GM19025 (cell line): ENCODE results near the gene STRAP.

ENCODE experiments used
- ATAC-seq: cut with Tn5 transposase; IDR thresholded peaks from one replicate; pipeline ENCODE4 v1.9.1; 2021; ENCODE audit warnings: mild to moderate bottlenecking, low read depth, moderate library complexity; ENCODE audit not compliant: unreplicated experiment

The STRAP gene, protein sequence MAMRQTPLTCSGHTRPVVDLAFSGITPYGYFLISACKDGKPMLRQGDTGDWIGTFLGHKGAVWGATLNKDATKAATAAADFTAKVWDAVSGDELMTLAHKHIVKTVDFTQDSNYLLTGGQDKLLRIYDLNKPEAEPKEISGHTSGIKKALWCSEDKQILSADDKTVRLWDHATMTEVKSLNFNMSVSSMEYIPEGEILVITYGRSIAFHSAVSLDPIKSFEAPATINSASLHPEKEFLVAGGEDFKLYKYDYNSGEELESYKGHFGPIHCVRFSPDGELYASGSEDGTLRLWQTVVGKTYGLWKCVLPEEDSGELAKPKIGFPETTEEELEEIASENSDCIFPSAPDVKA

DNA sequence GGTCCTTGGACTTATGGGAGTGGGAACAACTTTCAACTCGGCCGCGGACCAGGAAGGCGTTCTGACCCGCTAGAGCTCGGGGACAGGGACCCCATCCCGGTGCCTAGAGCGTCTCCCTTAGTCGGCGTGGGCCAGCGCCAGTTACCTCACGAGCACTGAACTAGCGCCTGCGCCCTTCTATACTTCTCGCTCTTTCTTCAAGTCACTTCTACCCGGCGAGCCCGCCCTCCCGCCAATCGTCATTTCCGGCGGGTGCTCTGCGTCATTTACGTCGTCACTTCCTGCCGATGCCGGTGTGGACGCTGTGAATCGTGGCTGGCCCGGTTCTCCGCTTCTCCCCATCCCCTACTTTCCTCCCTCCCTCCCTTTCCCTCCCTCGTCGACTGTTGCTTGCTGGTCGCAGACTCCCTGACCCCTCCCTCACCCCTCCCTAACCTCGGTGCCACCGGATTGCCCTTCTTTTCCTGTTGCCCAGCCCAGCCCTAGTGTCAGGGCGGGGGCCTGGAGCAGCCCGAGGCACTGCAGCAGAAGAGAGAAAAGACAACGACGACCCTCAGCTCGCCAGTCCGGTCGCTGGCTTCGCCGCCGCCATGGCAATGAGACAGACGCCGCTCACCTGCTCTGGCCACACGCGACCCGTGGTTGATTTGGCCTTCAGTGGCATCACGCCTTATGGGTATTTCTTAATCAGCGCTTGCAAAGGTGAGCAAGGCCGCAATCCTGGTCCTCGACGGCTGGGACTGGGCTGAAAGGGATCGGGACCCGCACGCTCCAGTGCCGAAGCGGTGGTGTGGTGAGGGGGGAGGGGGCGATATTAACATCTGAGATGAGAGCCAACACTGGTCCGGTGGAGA is at the start of gene STRAP:
Gene STRAP (plus strand): TSS at position 270 of the 854 bp plus-strand sequence. CDS start 321 bp downstream, at position 591.
- peak; percentile 95 for ATAC-seq

DNA sequence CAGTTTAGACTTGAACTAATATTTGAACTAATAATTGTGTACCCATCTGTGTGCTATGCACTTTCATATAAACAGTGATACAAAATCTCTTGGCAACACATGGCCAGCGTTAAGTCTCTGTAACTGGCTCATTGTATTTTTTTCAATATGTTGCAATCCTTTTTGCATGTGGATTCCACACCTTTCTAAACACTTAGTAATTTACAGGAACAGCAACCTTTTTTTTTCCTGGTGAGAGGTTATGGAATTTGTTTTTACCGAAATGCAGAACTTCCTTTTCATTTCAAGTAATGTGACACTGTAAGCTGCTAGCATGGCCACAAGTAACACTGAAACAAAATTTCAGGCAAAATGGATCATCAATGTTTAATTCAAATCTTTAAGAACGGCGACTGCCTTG is 47.6 kb upstream of the STRAP start:
- no peak for ATAC-seq

DNA sequence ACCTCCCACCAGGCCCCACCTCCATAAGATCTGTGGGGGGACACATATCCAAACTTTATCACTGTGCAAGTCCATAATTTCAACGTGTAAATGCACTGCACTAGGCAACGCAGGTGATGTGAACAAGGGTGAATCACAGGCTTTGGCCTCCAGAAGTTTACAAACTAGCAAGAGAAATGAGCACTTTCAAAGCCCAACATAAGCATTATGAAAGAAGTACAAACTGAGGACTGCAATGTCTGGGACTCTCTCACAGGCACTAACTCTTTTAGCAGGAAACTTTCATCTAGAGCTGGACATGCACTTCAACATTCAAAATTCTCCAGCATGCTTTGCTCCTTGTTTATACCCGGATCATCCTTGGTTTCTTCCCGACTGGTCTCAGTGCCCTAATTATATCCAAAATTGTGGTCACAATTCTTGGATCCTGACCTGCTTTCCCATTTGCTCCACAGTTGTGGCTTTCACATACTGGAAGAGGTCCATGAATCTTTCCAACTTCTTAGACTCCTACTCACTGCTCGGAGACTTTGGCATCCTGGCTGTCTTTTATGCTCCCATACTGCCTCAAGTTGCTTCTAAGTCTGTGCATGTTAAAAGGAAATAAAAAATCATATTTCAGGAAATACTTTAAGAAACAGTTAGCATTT is 44.9 kb upstream of the STRAP start:
- no peak for ATAC-seq

DNA sequence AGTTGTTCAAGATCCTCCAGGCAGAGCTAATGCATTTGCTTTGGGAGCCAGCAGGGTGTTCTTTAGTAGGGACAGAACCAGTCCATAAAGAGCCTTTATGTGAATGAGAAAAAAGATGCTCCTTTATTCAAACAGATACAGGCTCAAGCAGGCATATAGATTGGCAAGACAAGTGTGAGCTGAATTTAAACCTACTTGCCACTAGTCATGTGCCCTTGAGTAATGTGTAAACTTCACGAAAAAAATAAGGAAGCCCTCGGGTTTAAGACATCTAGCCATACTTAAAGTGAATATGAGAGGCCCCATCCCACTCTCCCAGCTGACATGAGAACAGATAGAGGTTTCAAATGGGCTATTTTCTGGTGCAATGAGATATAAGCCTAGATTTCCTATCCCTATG is 43.1 kb upstream of the STRAP start:
- ATAC-seq = no peak

DNA sequence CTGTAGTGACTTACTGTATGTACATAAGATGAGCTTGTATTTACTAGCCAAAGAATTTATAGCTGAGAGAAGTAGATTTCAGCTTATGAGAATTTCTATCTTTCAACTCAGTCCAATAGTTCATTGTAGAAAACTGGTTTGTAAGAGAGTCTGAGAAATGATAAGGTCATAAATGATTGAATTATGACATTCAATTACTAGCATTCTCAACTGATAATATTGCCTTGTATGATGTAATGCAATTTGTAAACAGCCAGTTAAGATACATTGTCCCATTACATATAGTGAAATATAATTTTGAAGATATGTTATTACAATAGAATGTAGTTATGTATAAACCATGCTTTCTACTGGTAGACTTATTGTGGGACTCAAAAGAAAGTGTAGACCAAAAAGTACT is 42.5 kb upstream of the STRAP start:
- no peak for ATAC-seq

DNA sequence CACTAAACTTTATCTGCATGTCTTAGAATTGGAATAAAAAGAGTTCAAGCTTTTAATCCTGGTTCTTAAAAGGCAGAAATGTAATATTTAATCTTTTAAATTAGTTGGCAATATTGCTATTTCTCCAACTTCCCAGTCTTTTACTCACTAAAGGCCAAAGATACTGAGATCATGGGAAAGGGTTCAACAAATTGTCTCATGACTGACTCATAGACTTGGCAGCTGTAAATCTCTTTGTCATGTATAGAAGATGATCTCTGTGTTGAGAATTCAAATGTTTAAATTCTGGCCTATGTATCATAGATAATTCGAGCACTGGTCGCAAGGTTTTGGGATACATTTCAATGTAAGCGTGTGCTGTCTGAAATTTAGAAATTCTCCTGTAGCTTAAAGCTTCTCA is 40.1 kb upstream of the STRAP start:
- ATAC-seq = no peak

DNA sequence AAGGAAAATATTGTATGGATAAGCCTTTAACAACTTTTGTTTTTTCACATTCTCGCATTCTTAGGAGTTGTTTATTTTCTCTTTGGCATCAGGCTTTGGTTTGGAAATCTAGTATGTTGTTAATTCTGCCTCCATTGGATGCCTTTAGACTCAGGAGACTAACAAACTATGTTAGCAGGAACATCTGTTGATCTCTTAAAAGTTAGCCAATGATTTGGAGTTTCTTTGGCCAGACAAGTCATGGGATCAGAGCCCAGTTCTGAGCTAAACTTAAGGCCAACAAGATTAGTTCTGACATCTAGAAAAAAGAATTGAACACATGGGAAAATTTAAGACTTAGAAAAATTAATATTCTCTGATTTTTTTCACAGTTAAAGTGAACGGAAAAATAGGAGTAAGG is 35.3 kb upstream of the STRAP start:
- ATAC-seq = no peak

DNA sequence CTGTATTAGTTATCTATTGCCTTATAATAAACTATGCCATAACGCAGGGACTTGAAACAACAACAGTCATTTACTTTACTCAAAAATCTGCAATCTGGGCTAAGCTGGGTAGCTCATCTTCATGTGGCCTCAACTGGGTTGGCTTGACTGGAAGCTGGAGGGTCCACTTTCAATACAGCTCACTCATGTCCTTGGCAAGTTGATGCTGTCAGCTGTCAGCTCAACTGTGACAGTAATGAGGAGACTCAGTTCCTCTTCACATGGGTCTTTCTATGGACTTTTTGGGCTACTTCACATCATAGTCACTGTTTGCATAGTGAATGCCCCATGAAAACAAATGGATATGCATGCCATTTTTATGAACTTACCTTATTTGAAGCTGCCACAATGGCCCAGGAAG is 33.6 kb upstream of the STRAP start:
- ATAC-seq = no peak

DNA sequence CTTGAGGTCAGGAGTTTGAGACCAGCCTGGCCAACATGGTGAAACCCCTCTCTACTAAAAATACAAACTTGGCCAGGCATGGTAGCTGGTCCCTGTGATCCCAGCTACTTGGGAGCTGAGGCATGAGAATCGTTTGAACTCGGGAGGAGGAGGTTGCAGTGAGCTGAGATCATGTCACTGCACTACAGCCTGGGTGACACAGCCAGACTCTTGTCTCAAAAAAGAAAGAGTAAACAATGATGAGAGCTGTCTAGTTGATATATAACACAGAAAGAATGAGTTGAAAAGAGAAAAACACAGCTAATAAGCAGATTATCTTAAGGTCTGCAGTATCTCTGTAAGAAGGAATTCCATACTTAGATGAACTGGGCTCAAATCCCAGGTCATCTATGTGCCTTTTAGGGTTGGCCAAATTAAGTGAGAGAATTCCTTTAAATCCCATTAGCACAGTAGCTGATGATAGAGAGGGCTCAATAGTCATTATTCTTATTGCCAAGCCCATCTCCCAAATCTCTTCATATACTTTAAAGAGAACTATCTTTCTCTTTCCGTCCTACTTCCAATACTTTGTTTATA is 31.1 kb upstream of the STRAP start:
- ATAC-seq = no peak

DNA sequence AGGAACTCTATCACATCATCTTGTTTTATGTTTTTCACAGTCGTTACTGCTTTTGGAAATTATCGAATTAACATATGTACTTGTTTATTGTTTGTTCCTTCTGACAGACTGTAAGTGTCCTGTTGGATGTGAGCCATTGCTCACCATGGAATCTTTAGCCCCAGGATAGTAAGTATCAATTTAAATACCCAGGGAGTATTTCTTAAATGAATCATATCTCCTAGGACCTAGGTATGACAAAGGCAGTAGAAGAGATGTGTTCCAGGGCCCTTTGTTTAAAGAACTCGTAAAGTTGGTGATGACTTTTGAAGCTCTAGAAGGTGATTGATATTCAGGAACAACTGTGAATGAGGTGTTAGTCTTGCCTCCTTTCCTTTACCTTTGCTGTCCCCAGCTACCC is 30.3 kb upstream of the STRAP start:
- no peak for ATAC-seq

DNA sequence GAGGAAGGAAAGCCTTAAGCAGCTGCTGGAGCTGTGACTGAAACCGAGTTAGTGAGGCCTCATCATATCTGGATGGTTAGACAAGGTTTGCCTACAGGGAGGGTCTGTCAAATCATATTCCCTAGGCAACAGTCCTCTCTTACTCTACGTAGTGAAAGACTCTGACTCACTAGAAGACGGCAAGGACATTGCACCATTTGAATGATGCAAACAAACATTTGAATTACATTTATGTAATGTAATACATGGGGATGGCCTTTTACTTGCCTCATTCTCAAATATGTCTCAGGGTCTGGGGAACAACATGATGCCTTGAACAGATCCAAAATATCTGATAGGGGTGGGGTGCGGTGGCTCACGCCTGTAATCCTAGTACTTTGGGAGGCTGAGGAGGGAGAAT is 29.8 kb upstream of the STRAP start:
- ATAC-seq = no peak

DNA sequence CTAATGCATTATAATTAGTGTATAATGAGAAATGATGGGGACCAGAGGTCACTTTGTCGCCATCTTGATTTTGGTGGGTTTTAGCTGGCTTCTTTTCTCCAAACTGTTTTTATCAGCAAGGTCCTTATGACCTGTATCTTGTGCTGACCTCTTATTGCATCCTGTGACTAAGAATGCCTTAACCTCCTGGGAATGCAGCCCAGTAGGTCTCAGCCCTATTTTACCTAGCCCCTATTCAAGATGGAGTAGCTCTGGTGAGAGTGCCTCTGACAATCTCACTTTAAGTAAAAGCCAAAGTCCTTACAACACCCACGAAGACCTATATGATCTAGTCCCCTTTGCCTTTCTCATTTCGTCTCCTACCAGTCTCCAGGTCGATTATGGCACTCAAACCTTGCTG is 28.3 kb upstream of the STRAP start:
- no peak for ATAC-seq

DNA sequence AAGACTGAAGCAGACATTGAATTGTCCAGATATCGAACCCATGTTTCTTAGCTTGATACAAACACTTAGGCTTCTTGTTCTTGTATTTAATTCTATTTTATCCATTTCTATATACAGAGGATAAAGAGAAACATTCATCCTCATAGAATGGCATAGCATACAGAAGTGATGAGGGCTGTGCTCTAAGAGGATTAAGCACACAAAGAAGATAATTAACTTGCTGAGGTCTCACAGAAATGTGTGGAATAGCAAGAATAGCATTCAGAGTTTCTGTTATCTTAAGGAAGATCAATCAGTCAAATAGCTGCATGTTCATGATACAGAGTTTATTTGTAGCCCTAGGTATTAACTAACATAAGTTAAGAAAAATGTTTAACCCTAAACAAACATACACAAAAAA is 27.3 kb upstream of the STRAP start:
- ATAC-seq = no peak

DNA sequence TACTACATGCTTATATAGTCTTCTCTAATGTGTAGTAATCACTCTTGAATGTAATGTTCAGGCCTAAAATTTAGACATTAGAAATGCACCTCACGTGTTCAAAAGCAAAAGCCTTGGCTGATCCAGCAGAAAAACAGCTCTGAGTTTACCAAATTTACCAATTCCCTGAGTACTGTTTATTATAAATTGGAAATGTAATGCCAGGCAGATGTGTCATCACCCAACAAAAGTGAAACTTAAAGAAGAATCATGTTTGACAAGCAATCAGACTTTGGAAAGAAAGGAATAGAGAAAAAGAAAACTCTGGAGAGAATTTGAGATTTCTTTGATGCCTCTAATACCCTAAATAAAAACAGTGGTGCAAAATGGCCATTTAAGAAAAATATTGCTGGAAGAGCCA is 26.5 kb upstream of the STRAP start:
- no peak for ATAC-seq

DNA sequence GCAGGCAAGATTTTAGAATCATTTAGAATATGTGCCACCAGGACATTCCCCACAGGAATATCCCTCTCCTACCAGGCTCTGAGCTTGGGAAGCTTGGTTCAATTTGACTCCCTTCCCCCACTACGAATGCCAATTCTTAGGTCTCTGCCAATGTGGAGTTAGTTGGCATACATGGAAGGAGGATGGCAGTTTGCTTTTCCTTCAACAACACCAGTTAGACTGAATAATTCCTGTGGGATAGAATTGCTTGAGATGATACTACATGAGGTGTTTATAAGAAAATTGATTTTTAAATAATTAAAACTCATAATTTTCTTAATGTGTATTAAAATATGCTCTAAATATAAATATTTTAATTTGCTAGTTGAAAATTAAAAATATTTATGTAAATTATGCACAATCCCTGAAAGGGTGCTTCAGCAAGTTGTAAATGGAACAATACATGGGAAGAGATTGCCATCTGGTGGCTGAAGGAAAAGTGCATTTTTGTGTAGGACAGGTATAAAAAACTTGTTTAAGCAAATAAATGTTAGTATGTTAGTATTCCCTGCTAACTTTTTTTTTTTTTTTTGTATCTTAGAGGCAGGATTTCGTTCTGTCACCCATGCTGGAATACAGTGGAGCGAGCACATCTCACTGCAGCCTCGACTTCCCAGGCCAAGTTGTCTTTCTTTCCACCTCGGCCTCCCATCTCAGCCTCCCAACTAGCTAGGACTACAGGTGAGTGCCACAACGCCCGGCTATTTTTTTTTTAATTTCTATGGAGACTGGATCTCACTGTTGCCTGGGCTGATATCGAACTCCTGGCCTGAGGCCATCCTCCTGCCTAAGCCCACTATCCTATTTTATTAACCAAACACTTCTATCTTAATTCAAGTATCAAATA is 25.8 kb upstream of the STRAP start:
- peak; percentile 55 for ATAC-seq

DNA sequence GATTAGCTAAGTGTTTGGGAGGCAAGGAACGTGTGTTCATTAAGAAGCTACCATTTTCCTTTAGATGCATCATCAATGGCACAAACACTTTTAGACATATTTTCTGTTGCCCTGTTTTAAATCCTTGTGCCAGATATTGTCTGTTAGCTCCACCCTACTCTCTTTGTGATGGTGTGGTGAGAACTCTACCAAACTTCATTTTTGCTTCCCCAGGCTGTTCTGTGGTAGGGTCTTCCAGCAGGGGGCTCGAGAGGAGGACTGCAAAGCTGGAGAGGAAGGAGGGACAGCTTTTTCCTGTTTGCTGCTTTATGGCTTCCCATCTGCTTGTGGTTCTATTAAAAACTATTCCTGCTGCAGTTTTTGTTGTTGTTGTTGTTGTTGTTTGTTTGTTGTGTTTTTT is 23.8 kb upstream of the STRAP start:
- ATAC-seq = no peak

DNA sequence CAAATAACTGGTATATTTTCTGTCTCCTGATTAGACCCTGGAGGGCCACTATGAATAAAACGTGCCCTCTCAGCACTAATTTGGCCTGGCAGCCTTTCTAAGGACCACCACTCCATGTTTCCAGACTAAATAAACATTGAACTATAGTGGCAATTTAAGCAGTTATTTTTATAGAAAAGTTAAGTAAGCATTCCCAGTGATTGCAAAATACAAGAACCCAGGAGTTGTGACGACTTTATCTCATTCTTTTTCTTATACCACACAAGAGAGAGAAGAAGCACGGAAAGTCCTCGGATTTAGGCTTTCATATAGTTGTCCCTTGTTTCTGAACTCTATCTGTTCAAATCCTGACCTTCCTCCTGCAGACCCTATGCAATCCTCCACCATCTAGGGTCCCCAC is 23.1 kb upstream of the STRAP start:
- ATAC-seq = no peak

DNA sequence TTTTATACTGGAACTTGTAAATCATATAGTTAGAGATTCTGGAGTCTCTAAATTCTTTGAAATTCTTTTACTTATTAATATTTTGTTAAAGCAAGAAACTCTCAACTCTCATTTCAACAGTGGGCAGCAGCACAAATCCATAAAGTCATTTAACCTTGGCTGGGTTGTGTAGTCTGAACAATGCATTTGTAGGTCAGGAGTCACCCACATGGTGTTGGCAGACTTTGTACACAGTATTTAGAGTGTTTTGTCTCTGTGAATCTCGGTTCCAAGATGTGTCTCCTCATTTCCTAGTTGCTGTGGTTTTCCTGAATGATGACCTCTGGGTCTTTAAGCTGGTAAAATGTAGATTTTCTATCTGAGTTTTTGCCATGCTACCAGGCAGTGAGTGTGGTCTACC is 20.8 kb upstream of the STRAP start:
- ATAC-seq = no peak

DNA sequence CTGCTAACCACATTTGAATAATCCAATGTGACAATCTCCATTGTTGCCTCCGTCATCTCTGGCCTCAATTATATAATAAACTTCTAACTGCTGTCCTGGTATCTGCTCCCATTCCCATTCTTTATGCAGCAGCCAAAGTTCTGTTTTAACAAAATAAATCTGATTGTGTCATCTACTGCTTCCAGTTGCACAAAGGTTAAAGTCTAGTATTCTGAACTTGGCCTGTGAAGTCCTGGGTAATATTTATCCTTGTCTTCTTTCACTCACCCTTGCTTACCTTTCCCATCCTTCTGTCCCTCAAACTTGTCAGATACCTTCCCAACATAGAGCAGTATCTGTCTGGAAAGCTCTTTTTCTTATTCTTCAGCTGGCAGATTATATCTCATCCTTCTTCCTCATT is 19.3 kb upstream of the STRAP start:
- ATAC-seq = no peak

DNA sequence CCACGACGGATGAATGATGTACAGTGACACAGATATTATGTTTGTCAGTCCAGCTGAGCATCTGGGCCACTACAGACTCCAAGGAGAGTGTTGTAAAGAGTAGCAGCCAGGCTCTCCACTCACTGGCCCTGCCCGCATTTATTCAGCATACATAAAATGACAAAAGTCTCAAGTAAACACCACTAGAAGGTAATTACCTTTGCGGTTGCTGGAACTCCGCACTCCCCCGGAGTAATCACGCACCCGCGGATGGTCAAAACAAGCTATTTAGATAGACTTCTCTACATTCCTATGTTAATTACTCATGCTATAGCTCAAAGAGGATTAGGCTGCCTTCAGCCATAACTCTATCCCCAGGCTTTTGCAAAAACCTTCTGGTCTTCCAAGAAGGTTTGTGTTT is 18.8 kb upstream of the STRAP start:
- ATAC-seq = no peak
